ENCODE data around the gene CEBPG. TPM values are rescaled to one million over a fixed set of nuclear protein-coding genes. Genes with fewer than 3 reads are reported as not detected.
A peak's percentile ranks its signal among the peaks of the same experiment; 100 is the strongest.

The CEBPG gene
- total and polyA plus RNA-seq, 12 donors, result 10.4 to 22.2 (median 14.3) TPM

DNA sequence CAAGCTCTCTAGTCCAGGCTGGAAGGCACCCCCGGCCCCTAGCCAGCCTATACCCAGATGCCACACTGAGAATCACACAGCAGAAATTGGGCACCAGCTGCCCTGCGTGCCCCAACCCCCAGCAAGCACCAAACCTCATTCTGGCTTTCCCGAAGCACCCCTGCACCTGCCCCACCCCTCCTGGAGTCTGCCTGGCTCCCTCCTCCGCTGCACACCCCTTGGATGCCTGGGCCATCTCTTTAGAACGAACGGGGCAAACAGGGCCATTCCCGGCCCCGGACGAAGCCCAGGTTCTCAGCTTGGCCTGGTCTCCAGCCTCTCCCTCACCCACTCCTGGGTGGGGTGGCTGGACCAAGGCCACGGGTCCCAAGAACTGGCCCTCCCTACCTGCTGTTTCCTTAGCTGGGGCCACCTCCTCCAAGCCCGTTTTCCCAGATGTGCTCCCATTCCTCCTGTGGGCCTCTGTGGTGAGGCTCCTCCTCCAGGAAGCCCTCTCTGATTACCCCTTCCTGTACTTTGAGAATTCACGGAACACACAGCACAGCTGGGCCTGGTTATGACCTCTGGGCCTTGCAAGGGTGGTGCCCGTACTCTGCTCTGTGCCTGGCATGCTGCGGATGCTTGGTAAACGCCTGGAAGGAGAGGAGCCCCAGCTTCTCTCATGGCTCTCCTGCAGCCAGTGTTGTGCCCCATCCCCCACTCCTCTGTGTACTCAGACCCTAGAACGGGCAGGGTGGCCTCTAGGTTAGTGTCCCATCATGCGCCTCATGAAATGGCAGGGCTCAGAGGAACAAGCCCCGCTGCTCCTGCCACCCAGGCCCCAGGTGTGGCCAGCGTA, 21.4 kb downstream of the CEBPG start:
- ATAC-seq, result no peak
- WGBS, 2 donors, result 70 to 83% methylated on average over 19 of the region's 19 CpGs
- peaks cover 18 to 85% (median 71%) of the 10 kb centered on the region in 9 donors for H3K4me1 ChIP-seq
- no peaks in the 10 kb centered on the region for H3K27me3 ChIP-seq
- H3K4me3 ChIP-seq, result no peak overlapping the region
- TF ChIP-seq, protein P1, sequence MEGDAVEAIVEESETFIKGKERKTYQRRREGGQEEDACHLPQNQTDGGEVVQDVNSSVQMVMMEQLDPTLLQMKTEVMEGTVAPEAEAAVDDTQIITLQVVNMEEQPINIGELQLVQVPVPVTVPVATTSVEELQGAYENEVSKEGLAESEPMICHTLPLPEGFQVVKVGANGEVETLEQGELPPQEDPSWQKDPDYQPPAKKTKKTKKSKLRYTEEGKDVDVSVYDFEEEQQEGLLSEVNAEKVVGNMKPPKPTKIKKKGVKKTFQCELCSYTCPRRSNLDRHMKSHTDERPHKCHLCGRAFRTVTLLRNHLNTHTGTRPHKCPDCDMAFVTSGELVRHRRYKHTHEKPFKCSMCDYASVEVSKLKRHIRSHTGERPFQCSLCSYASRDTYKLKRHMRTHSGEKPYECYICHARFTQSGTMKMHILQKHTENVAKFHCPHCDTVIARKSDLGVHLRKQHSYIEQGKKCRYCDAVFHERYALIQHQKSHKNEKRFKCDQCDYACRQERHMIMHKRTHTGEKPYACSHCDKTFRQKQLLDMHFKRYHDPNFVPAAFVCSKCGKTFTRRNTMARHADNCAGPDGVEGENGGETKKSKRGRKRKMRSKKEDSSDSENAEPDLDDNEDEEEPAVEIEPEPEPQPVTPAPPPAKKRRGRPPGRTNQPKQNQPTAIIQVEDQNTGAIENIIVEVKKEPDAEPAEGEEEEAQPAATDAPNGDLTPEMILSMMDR (IDR thresholded peaks at IDR 0.05), result no peak
- intact Hi-C loops (cut with DNase I), result loop anchor here in 2 of 10 donors (5.0 to 10.0 kb wide), 2 partner anchors 93 to 960 kb away; partner anchors contain the start of gene CEBPA (in 1 of the 2)
- no peak for DNase-seq
- H3K27ac ChIP-seq, result peak overlapping the region in 5 of 10 donors; percentile 1 to 57 (median 28)
- H3K36me3 ChIP-seq, result peaks cover 0 to 3% (median 0%) of the 10 kb centered on the region in 9 donors
- no peaks in the 10 kb centered on the region for H3K9me3 ChIP-seq

DNA sequence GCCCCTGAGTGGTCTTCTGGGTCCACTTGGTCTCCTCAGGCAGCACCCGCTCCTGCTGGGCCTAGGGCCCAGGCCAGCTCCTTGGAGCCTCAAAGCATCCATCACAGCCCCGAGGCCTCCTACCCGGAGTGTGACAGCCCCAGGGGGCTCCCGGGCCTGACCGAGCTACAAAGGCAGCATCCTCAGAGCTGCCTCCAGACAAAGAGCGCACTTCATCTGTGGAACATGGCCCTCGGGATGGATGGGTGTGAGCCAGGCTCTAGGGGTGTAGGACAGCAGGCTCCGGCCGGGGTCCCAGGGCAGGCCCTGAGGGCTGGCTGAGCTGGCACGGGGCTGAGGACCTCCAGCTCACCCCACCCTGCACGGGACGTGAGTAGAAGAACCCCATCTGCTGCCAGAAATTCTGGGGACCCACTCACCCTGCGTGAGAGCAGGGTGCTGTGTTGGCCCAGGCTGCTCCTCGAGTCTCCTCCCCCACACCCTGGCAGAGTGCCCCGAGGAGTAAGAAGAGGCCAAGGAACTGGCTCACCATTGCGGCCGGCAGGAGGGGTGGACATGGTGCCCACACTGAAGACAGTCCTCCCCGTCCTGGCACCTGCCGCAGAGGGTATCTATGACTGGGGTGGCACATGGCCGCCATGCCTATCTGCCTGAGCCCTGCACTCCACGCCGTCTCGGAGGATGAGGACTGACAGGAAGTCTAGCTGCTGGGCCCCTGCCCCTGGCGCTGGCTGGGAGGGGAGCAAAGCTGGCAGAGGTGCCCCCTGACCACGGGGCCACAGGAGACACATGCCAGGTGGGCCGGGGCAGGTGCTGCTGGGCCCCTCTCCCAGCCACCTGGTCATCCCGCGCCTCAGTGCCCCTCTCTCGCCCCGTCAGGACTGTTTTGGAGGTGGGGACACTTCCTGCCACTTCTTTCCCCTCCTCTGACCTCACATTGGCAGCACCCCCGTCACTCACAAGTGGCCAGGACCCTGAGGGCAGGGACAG, 22.3 kb downstream of the CEBPG start:
- peaks cover 14 to 76% (median 62%) of the 10 kb centered on the region in 9 donors for H3K4me1 ChIP-seq
- H3K4me3 ChIP-seq, result no peak overlapping the region
- 68 to 69% methylated on average over 29 to 31 of the region's 31 CpGs for WGBS, 2 donors
- peak in 1 of 2 donors; percentile 56 for DNase-seq
- ATAC-seq, result peak in 2 of 8 donors; percentile 3 to 17
- intact Hi-C loops (cut with DNase I), result loop anchor here in 2 of 10 donors (5.0 to 10.0 kb wide), 2 partner anchors 94 to 959 kb away; partner anchors contain the start of gene CEBPA (in 1 of the 2)
- H3K9me3 ChIP-seq, result no peaks in the 10 kb centered on the region
- peak overlapping the region in 2 of 10 donors; percentile 34 to 44 for H3K27ac ChIP-seq
- TF ChIP-seq, protein P1 (IDR thresholded peaks at IDR 0.05), result no peak
- peaks cover 0 to 3% (median 0%) of the 10 kb centered on the region in 9 donors for H3K36me3 ChIP-seq
- no peaks in the 10 kb centered on the region for H3K27me3 ChIP-seq

DNA sequence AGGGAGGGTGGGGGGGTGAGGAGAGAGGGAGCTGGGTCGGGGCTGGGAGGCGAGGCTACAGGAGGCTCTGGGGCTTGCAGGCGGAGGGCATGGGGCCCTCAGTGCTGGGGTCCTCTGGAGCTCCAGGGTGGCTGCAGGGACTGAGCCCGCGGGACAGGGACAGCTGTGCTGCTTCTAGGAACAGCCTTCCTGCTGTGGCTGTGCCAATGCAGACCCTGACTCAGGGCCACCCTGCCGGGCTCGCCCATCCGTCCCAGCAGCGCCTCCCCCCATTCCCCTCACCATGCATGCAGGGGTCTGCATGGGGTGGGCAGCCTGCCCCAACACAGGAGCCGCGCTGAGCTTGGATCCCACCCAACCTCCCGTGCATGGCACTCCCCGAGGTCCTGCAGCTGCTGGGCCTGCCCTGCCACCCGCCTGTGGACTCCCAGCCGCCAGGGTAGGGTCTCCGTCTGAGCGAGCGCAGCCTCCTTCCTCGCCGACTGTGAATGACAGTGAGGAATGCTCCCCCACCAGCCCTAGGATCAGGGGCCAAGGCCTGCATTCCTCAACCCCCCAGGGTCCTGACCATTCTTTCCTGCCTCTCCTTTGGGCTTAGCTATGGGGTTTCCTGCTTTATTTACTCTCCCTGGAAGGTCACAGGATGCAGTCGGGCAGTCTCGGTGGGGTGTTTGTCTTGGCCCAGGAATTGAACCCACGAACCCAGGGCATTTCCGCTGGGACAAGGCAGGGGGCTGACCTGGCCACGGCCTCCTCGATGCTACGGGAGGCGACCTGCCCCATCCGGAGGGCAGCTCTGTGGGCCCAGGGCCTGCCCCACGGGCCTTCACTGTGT, 23.4 kb downstream of the CEBPG start:
- TF ChIP-seq, protein P1 (IDR thresholded peaks at IDR 0.05), result no peak
- Histone ChIP-seq H3K4me3 (no peak overlapping the region), H3K36me3 (peaks cover 0 to 3% (median 0%) of the 10 kb centered on the region in 9 donors), H3K9me3 (no peaks in the 10 kb centered on the region), H3K4me1 (peaks cover 11 to 65% (median 52%) of the 10 kb centered on the region in 9 donors), H3K27me3 (no peaks in the 10 kb centered on the region), H3K27ac (peak overlapping the region in 6 of 10 donors; percentile 8 to 69 (median 53))
- DNase-seq, result peak in 1 of 2 donors; percentile 34
- ATAC-seq, result peak; percentile 2 to 60 (median 30)
- 51 to 59% methylated on average over 30 of the region's 30 CpGs for WGBS, 2 donors
- intact Hi-C loops (cut with DNase I), result loop anchor here in 2 of 10 donors (5.0 to 10.0 kb wide), 2 partner anchors 95 to 958 kb away; partner anchors contain the start of gene CEBPA (in 1 of the 2)
